ENCODE results near the gene PFKFB2. TPM values are rescaled to one million over a fixed set of nuclear protein-coding genes. Genes with fewer than 3 reads are reported as not detected.

The PFKFB2 gene
- total RNA-seq, 2 experiments from 2014 or later: 4.6 to 4.8 TPM

DNA sequence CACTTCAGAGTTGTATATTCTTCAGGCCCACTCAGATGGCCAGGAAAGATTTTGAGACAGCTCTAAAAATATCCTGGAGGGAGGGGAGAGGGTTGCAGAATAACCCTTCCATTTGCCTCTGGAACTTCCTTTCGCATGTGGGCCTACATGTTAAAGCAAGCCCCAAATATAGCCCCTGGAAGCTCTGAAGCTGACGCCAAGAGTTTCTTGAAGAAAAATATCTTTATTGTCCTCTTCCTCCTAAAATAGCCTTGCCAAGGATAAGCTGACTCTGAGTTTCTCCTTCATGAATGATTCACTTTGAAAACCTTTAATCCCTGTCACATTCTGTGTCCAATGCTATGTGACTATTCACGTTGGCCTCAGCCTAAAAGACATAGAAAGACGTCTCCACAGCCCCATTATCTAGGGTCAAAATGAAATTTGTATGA is 27.0 kb upstream of the PFKFB2 start:
- DNase-seq: no peak
- no peaks in the 10 kb centered on the region for H3K9me3 Mint-ChIP-seq
- peaks cover 2% of the 10 kb centered on the region for H3K4me1 Mint-ChIP-seq
- H3K4me3 Mint-ChIP-seq: no peak overlapping the region
- H3K36me3 Mint-ChIP-seq: no peaks in the 10 kb centered on the region
- H3K27ac Mint-ChIP-seq: no peak overlapping the region
- peaks cover 43% of the 10 kb centered on the region for H3K27me3 Mint-ChIP-seq
- no peak for ATAC-seq (ENCODE audit: low read depth)
- POLR2A ChIA-PET: interaction anchor here (0.9 kb wide), 1 partner anchor 29 kb away, joined by 3 read pairs; no protein-coding TSS in a partner anchor

DNA sequence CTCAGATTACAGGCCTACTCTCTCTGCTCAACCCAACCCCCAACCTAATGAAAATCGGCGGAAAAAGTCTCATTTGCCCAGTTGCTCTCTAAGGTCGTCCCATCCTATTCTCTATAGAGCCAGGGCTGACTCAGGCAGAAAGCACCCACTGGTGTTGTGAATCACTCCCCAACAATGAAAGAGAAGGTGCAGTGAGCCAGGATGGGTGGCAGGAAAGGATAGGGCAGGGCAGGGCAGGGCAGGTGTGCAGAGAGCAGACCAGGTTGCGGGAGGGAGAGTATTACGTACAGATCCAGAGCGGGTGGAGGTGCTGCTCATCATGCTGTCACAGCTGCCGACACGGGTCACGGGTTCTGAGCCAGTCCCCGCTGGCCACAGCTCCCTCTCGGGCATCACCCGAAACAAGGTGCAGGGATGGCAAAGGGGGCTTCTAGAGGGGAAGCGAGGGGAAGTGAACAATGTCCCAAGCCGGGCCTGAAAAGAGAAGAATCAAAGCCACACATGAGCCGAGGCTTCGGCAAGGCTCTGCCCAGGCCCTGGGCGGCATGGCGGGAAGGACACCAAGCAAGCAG is 25.8 kb upstream of the PFKFB2 start:
- no peak for DNase-seq
- ATAC-seq (ENCODE audit: low read depth): no peak

DNA sequence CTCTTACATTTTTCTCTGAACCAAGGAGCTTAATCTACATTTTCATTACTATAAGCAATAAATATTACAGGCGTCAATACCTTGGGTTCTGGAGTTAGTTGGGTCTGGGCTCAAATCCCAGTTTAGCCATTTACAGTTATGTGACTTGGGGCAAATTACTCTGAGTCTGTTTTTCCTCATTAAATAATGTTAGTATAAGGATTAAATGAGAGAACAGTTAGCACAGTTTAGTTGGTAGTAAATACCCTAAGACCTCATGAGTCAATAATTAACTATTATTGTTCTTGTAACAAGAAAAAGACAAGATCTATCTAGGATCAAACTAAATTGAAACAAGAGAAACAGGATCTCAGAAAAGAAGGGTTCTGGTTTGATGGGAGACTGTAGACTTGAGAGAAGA is 25.2 kb upstream of the PFKFB2 start:
- H3K4me1 Mint-ChIP-seq: peaks cover 2% of the 10 kb centered on the region
- no peak overlapping the region for H3K4me3 Mint-ChIP-seq
- no peaks in the 10 kb centered on the region for H3K36me3 Mint-ChIP-seq
- DNase-seq (no peak), ATAC-seq (ENCODE audit: low read depth) (no peak)
- H3K27me3 Mint-ChIP-seq: peaks cover 58% of the 10 kb centered on the region
- H3K27ac Mint-ChIP-seq: no peak overlapping the region
- H3K9me3 Mint-ChIP-seq: no peaks in the 10 kb centered on the region
- POLR2A ChIA-PET: no interaction called here

More for the DNA sequence above, 25.8 kb upstream of the PFKFB2 start:
- Mint-ChIP-seq H3K27ac (no peak overlapping the region), H3K27me3 (peaks cover 55% of the 10 kb centered on the region), H3K4me1 (peaks cover 2% of the 10 kb centered on the region), H3K36me3 (no peaks in the 10 kb centered on the region), H3K4me3 (no peak overlapping the region), H3K9me3 (no peaks in the 10 kb centered on the region)
- POLR2A ChIA-PET: no interaction called here

DNA sequence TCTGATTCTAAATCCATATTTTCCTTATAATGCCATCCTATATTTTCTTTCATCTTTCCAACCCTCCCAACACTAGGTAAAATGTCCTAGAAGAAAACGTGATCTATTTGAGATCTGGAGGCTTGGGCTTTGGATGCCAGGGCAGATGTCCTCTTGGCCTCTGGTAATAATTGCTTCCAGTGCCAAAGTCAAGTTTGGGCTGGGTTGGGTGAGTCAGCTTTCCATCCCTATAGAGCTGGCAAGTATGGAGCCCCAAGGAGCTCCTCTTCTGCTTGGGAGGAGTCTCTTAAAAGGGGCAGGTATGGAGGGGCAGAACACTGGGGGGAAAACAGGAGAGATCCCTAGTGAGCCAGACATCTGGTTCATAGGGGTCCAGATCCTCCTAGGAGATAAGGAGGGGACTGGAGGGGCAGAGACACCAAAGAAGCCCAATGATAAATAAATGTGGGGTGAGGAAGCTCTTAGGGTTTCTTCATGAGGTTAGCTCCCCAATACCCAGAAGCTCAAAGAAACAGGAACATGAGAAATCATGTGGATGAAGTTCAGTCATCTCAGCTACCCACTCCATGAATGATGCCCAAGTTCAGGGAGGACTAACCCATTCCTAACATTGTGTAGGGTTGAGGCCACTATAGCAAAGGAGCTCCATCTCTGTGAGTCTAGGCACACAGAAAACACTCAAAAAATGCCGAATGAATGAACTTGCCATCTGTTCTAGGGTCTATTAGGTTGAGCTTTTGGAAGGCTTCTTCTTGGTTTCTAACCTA is 24.0 kb upstream of the PFKFB2 start:
- Mint-ChIP-seq H3K4me3 (no peak overlapping the region), H3K9me3 (no peaks in the 10 kb centered on the region), H3K4me1 (peaks cover 2% of the 10 kb centered on the region), H3K27me3 (peaks cover 68% of the 10 kb centered on the region), H3K27ac (no peak overlapping the region), H3K36me3 (no peaks in the 10 kb centered on the region)
- POLR2A ChIA-PET: no interaction called here
- no peak for ATAC-seq (ENCODE audit: low read depth)
- DNase-seq: no peak

DNA sequence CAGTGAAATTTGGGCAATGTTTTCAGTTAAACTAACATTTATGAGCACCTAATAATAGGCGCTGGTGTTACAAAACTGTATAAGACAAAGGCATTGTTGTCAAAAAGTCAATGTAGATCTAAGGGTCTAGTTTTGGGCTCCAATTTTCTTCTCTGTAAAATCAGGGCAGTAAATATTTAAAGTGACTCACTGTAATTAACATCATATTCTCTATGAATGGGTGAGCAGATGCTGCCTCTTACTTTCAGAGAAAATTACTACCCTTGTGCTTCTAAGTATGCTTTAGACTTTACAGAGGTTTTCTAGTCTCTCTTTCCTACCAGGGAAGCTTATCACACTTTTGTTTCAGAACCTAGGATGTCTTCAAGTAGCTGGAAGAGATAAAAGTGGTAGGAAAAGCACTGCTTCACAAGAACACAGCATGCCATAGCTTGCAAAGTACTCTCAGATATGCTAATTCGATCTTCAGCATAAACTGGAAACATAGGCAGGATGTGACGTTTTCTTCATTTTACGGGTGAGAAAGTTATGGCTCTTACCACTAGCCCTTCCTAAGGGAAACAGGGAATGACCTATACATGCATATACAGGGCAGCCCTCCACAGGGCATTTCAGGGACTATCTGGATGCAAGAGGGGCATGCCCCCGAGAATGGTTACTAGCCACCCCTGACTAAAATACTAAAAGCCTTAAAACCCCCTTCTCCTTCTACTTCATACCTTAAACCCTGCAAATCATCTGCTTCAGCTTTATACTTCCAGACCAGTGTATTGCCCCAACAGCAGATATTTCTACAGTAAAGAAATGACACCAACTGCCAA is 23.2 kb upstream of the PFKFB2 start:
- DNase-seq: no peak
- H3K27ac Mint-ChIP-seq: no peak overlapping the region
- no peaks in the 10 kb centered on the region for H3K36me3 Mint-ChIP-seq
- ATAC-seq (ENCODE audit: low read depth): no peak
- H3K4me3 Mint-ChIP-seq: no peak overlapping the region
- peaks cover 3% of the 10 kb centered on the region for H3K4me1 Mint-ChIP-seq
- no peaks in the 10 kb centered on the region for H3K9me3 Mint-ChIP-seq
- peaks cover 64% of the 10 kb centered on the region for H3K27me3 Mint-ChIP-seq
- POLR2A ChIA-PET: no interaction called here

DNA sequence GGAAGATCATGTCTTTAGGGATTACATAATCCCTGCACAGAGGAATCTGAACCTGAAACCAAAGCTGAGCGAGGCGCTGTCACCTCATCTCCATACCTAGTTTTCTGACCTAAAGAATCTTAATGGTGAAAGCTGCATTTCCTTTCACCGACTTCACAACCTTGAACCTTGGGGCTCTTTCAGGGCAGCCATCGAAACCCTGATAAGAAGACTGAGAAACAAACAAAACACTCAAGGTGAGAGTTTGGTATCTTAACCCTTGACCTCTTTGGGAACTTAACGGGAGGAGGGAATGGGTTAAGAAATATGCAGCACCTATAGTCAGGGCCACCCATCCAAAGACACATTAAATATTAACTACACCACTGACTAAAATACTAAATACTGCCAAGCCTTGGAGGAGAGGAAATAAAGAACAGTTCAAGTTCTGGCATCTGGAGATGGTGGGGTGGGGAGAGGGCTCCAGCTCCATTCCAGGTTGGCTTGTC is 22.5 kb upstream of the PFKFB2 start:
- DNase-seq (no peak), ATAC-seq (ENCODE audit: low read depth) (no peak)
- H3K9me3 Mint-ChIP-seq: no peaks in the 10 kb centered on the region
- H3K27ac Mint-ChIP-seq: no peak overlapping the region
- no peak overlapping the region for H3K4me3 Mint-ChIP-seq
- H3K36me3 Mint-ChIP-seq: no peaks in the 10 kb centered on the region
- POLR2A ChIA-PET: no interaction called here
- peaks cover 63% of the 10 kb centered on the region for H3K27me3 Mint-ChIP-seq
- peaks cover 3% of the 10 kb centered on the region for H3K4me1 Mint-ChIP-seq

DNA sequence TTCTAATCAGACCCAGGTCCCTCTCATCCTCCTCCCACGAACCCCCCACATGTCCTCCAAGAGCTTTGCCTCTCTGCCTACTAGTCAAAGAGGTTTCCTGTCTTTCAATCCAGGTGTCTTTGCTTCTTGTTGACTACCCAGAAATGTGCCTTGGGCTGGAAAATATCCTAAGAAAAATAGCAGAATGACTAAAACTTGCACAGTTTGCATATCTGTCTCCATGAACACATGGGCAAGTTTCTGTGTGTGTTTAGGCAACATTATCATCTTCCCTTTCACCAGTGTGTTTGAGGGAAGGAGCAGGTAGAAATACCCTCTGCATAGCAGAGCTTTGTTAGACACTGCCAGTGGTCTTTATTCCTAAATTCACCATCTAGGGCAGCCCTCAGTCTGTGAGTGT is 22.1 kb upstream of the PFKFB2 start:
- Mint-ChIP-seq H3K27me3 (peaks cover 61% of the 10 kb centered on the region), H3K4me1 (peaks cover 3% of the 10 kb centered on the region), H3K27ac (no peak overlapping the region), H3K4me3 (no peak overlapping the region), H3K36me3 (no peaks in the 10 kb centered on the region), H3K9me3 (no peaks in the 10 kb centered on the region)
- ATAC-seq (ENCODE audit: low read depth): no peak
- no peak for DNase-seq
- POLR2A ChIA-PET: no interaction called here

DNA sequence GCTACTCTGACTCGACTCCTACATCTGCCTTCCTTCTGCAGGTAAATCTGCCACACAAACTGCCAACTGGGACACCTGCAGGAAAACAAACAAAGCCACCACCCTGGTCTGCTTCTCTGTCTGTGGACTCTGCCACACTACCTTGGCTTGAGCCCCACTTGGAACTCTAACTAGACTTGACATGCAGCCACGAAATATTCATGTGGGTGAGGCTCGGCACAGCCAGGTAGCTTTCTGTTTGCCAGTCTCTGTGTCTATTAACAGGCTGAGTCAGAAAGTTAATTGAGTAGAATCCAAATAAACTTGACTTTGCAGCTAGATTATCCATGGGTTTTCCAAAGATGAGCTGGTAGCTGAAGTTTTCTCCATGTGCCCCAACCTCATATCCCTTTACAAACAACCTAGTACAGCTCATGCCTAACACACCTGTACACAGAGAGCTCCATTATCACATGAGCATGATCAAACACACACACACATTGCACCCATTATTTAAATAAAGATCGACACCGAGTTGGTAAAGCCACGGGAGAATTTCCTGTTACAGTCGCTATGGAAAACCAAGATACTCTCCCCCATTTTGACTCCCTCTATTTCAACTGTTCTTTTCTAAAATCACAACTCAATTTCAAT is 21.3 kb upstream of the PFKFB2 start:
- Mint-ChIP-seq H3K4me3 (no peak overlapping the region), H3K9me3 (no peaks in the 10 kb centered on the region), H3K27me3 (peaks cover 56% of the 10 kb centered on the region), H3K36me3 (no peaks in the 10 kb centered on the region), H3K27ac (no peak overlapping the region), H3K4me1 (peaks cover 3% of the 10 kb centered on the region)
- POLR2A ChIA-PET: no interaction called here
- DNase-seq (no peak), ATAC-seq (ENCODE audit: low read depth) (no peak)

DNA sequence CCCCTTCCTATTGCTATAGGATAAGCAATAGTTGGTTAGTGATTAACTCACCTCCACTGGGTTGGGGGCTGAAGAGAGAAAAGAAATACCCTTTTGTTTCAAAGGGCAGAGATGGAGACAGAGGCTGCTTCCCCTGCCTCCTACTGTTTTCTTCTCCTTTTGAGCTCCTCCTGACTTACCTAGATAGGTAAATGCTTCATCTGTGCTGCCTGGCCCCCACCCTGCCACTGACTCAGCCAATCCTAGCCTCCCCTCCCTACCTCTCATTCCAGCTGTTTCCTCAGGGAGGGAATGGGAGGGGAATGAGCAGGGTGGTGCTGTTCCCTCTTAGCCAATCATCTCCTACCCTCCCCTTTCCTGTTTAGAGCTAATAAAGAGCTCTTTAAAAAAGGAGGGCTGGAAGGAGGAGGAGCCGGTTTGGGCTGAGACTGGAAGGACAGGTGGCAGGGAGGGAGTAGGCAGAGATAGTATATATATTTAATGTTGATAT is 20.5 kb upstream of the PFKFB2 start, which contains the start of gene C1orf116:
Gene C1orf116 (minus strand): TSS at position 229 of the 490 bp plus-strand sequence. CDS start 5,158 bp downstream, outside the sequence.
- Mint-ChIP-seq H3K27me3 (peaks cover 51% of the 10 kb centered on the region), H3K27ac (no peak within 1 kb of the TSS), H3K4me1 (peaks cover 3% of the 10 kb centered on the region), H3K36me3 (no peaks in the 10 kb centered on the region), H3K4me3 (no peak within 1 kb of the TSS), H3K9me3 (no peaks in the 10 kb centered on the region)
- DNase-seq (no peak), ATAC-seq (ENCODE audit: low read depth) (no peak)
- POLR2A ChIA-PET: no interaction called here

DNA sequence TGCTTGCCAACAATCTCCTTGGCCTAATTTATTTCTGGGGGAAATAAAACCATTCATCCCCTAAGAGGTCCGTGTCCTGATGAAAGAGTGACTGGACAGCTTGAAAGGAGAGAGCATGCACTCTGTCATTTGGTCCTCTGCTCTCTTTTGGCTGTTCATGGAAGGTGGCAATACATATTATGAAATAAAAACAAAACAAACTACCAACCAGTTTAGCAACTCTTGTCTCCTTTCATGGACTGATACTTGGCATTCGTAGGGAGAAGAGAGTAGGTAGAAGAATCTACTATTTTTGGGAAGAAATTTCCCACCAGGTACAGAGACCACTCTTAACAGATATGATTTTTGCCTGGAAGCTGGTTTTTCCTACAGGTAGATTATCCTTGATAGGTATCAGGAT is 19.8 kb upstream of the PFKFB2 start:
- no peaks in the 10 kb centered on the region for H3K36me3 Mint-ChIP-seq

DNA sequence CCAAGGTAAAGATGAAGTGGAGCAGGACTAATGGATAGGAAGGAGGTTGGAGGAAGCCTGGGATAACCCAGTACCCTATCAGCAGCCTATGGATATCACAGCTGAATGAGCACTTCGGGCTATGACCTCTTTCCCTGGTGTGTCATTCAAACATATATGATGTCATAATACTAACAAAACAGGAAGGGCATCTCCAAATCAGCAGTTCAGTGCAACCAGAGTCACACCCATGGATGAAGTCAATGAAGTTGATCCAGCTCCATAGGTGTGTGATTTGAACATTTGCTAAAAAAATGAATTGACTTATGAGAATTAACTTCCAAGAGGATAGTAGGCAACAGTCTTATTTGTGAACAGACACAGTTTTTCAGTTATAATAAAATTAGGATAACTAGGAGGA is 18.9 kb upstream of the PFKFB2 start:
- ATAC-seq (ENCODE audit: low read depth): no peak
- POLR2A ChIA-PET: no interaction called here

More for the DNA sequence above, 19.8 kb upstream of the PFKFB2 start:
- Mint-ChIP-seq H3K4me1 (peaks cover 3% of the 10 kb centered on the region), H3K9me3 (no peaks in the 10 kb centered on the region), H3K4me3 (no peak overlapping the region), H3K27me3 (peaks cover 51% of the 10 kb centered on the region), H3K27ac (no peak overlapping the region)
- ATAC-seq (ENCODE audit: low read depth) (no peak), DNase-seq (no peak)
- POLR2A ChIA-PET: no interaction called here

DNA sequence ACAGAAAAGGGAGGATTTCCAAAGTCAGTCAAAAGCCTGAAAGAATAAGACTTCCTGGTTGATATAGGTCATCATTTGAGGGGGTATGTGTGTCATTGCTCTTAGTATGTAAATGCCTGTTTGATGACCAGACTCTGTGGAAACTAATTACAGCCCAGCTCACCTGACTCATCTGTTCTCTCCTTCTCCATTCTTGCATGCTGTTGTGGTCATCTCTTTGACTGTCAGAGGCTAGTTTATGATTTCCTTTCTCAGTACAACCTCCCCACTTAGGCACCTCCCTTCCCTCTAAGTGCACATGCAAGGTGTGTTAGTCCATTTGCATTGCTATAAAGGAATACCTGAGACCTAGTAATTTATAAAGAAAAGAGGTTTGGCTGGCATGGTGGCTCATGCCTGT is 18.1 kb upstream of the PFKFB2 start:
- Mint-ChIP-seq H3K4me1 (peaks cover 3% of the 10 kb centered on the region), H3K36me3 (no peaks in the 10 kb centered on the region), H3K27me3 (peaks cover 39% of the 10 kb centered on the region), H3K9me3 (no peaks in the 10 kb centered on the region), H3K4me3 (no peak overlapping the region), H3K27ac (no peak overlapping the region)
- ATAC-seq (ENCODE audit: low read depth) (no peak), DNase-seq (no peak)
- POLR2A ChIA-PET: no interaction called here

More for the DNA sequence above, 18.9 kb upstream of the PFKFB2 start:
- DNase-seq: no peak
- Mint-ChIP-seq H3K36me3 (no peaks in the 10 kb centered on the region), H3K27ac (no peak overlapping the region), H3K27me3 (peaks cover 44% of the 10 kb centered on the region), H3K4me3 (no peak overlapping the region), H3K9me3 (no peaks in the 10 kb centered on the region), H3K4me1 (peaks cover 3% of the 10 kb centered on the region)

All from activated naive CD8-positive, alpha-beta T cell treated with anti-CD3 and anti-CD28 coated beads, Interleukin-2, amount 10 ng/mL, durations not matched to agents 7 days and 5 days (primary cell).